ENCODE results near the gene NR3C1.

DNA sequence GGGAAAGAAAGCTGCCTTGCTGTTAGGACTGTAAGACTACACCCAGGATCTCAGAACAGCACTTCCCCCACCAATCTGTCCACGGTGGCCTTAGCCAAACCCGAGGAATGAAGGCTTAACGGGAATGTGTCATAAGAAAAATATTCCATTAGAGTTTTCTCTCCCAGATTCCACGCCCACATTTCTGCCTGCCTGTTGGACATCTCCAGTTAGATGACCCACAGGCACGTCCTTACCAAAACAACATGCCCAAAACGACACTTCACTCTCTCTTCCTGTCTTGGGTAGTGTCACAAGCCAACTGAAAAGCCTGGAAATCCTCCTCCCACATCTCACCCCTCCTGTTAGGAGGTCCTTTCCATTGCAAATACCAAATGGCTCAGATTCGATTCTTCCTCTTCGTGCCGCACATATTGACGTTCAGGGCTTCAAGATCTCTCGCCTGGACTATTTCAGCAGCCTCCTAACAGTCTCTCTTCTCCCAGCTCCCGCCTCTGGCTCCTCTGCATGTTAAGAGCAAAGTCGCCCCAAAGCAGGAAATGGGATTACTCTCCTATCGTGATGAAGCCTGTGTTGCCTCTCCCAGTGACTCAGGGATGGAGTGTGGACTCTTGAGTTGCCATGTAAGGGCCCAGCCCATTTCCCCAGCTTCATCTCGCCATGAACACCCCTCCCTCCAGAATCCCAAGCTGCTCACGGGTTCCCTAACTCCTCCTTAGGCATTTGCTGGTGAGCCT is 159.3 kb downstream of the NR3C1 start:
- no peak for TF ChIP-seq FOXK2 (IDR thresholded peaks at IDR 0.05)
- no peak for TF ChIP-seq NFRKB (IDR thresholded peaks at IDR 0.05)
- TF ChIP-seq ELF4 (IDR thresholded peaks at IDR 0.05), result no peak

Data from HEK293T (cell line).